SK-N-SH (cell line): ENCODE results near the gene PI4K2A. TPM values are rescaled to one million over a fixed set of nuclear protein-coding genes. Genes with fewer than 3 reads are reported as not detected.
A peak's percentile ranks its signal among the peaks of the same experiment; 100 is the strongest.

Experiments
- CTCF ChIA-PET: fragments of 300-600, 350-600 bp; formaldehyde crosslinking; extraction: SDS; loops from one replicate; lab custom pipeline; 2021; lab: Yijun Ruan, JAX
- POLR2A ChIA-PET: fragments of 350-600 bp; sonication (Branson Sonifier 250); formaldehyde crosslinking; extraction: SDS; loops from one replicate; lab custom pipeline; 2020; ENCODE audit warnings: antibody characterized with exemption, inconsistent platforms; lab: Yijun Ruan, JAX
- DNase-seq: peaks from one replicate; pipeline ENCODE4 v3.0.0; 2012
- H2AFZ ChIP-seq: fragments of 200-600 bp; sonication (generic); 2 replicates; pipeline ENCODE4 v1.8.1; 2016; ENCODE audit warnings: antibody characterized with exemption, mild to moderate bottlenecking, low read depth
- H3F3A ChIP-seq: fragments of 200-600 bp; sonication (generic); replicated peaks from 2 replicates; pipeline ENCODE3; 2016; ENCODE audit warnings: antibody characterized with exemption, mild to moderate bottlenecking; ENCODE audit not compliant: insufficient read depth
- H3K27ac ChIP-seq, 2 experiments: fragments of 200-500 bp in 1 of 2; fragments of 200-600 bp in 1 of 2; sonication (Bioruptor generic) in 1 of 2; sonication (generic), shearing (Covaris generic) in 1 of 2; 2 replicates each; pipeline versions ENCODE4 v1.5.1 to v1.6.1; 2014 to 2016; ENCODE audit warnings: low read depth in 2 of 2, inconsistent platforms in 1 of 2, low read length in 1 of 2, mild to moderate bottlenecking in 1 of 2, mixed read lengths in 1 of 2
- H3K27me3 ChIP-seq: fragments of 200-600 bp; sonication (generic), shearing (Covaris generic); 2 replicates; pipeline ENCODE4 v1.6.1; 2016; ENCODE audit warnings: mixed run types; ENCODE audit not compliant: insufficient read depth
- H3K36me3 ChIP-seq, 2 experiments: fragments of 200-500 bp in 1 of 2; fragments of 200-600 bp in 1 of 2; sonication (Bioruptor generic) in 1 of 2; sonication (generic) in 1 of 2; replicated peaks in 1 of 2; 2 replicates each; pipeline versions ENCODE3 to v1.5.1; 2014 to 2016; ENCODE audit warnings: low read length in 1 of 2, mild to moderate bottlenecking in 1 of 2; ENCODE audit not compliant: insufficient read depth in 2 of 2, control insufficient read depth in 1 of 2
- H3K4me1 ChIP-seq, 2 experiments: fragments of 200-500 bp in 1 of 2; fragments of 200-600 bp in 1 of 2; sonication (Bioruptor generic) in 1 of 2; sonication (generic), shearing (Covaris generic) in 1 of 2; 2 replicates each; pipeline versions ENCODE4 v1.5.1 to v1.6.1; 2014 to 2016; ENCODE audit warnings: low read depth in 1 of 2, low read length in 1 of 2, mixed run types in 1 of 2; ENCODE audit not compliant: insufficient read depth in 2 of 2, control insufficient read depth in 1 of 2
- H3K4me2 ChIP-seq: fragments of 200-600 bp; sonication (generic), shearing (Covaris generic); 2 replicates; pipeline ENCODE4 v1.6.1; 2017; ENCODE audit warnings: mixed run types
- H3K4me3 ChIP-seq, 2 experiments: fragments of 200-500 bp in 1 of 2; fragments of 200-600 bp in 1 of 2; sonication (Bioruptor generic) in 1 of 2; sonication (generic), shearing (Covaris generic) in 1 of 2; 2 replicates each; pipeline versions ENCODE4 v1.5.1 to v1.8.1; 2014 to 2016; ENCODE audit warnings: low read depth in 2 of 2, inconsistent platforms in 1 of 2, low read length in 1 of 2, mild to moderate bottlenecking in 1 of 2, mixed read lengths in 1 of 2, moderate library complexity in 1 of 2
- H3K79me2 ChIP-seq: fragments of 200-600 bp; sonication (generic); 2 replicates; pipeline ENCODE4 v1.8.1; 2017; ENCODE audit warnings: mild to moderate bottlenecking; ENCODE audit not compliant: insufficient read depth
- H3K9ac ChIP-seq: fragments of 200-600 bp; sonication (generic); 2 replicates; pipeline ENCODE4 v1.6.1; 2017; ENCODE audit warnings: mixed run types
- H3K9me2 ChIP-seq: fragments of 200-600 bp; sonication (generic); 2 replicates; pipeline ENCODE4 v1.6.1; 2017; ENCODE audit warnings: mixed run types
- H3K9me3 ChIP-seq: fragments of 200-600 bp; sonication (generic); 2 replicates; pipeline ENCODE4 v1.6.1; 2017; ENCODE audit warnings: mixed run types, mild to moderate bottlenecking, moderate library complexity
- H4K20me1 ChIP-seq: fragments of 200-600 bp; sonication (generic); 2 replicates; pipeline ENCODE4 v1.6.1; 2017; ENCODE audit warnings: mild to moderate bottlenecking, mixed run types; ENCODE audit not compliant: insufficient read depth
- FOSL2 ChIP-seq: IDR thresholded peaks from 2 replicates; pipeline ENCODE4 v1.4.0; 2012; ENCODE audit warnings: low read depth, mild to moderate bottlenecking, moderate library complexity, borderline replicate concordance
- GABPA ChIP-seq: IDR thresholded peaks from 2 replicates; pipeline ENCODE4 v1.4.0; 2012; ENCODE audit warnings: low read depth, mild to moderate bottlenecking
- GATA2 ChIP-seq: sonication (generic); formaldehyde crosslinking; IDR thresholded peaks from 2 replicates; pipeline ENCODE4 v1.5.0; 2020; ENCODE audit warnings: mild to moderate bottlenecking, missing genetic modification reagents
- NFIC ChIP-seq: IDR thresholded peaks from 2 replicates; pipeline ENCODE4 v1.4.0; 2012; ENCODE audit warnings: borderline replicate concordance
- RAD21 ChIP-seq: IDR thresholded peaks from 2 replicates; pipeline ENCODE4 v1.6.1; 2012; ENCODE audit warnings: mild to moderate bottlenecking, low read length
- SMC3 ChIP-seq: IDR thresholded peaks from 2 replicates; pipeline ENCODE4 v1.6.1; 2012; ENCODE audit warnings: low read depth, low read length, improper control_type of control experiment
- TAF1 ChIP-seq: IDR thresholded peaks from 2 replicates; pipeline ENCODE4 v1.6.1; 2012; ENCODE audit warnings: low read depth, mild to moderate bottlenecking, low read length, moderate library complexity, borderline replicate concordance
- TCF12 ChIP-seq: IDR thresholded peaks from 2 replicates; pipeline ENCODE4 v1.4.0; 2012
- TEAD4 ChIP-seq: IDR thresholded peaks from 2 replicates; pipeline ENCODE4 v1.4.0; 2012; ENCODE audit warnings: mild to moderate bottlenecking, borderline replicate concordance; ENCODE audit not compliant: insufficient read depth
- YY1 ChIP-seq: IDR thresholded peaks from 2 replicates; pipeline ENCODE4 v1.4.0; 2012; ENCODE audit warnings: low read depth, mild to moderate bottlenecking
- WGBS: methylation state at CpG from one replicate; pipeline ENCODE4 v1.1.6; 2017; ENCODE audit warnings: low lambda C conversion rate; 5-methylcytosine and 5-hydroxymethylcytosine counted together
- polyA plus RNA-seq, 3 experiments: library from polyadenylated mRNA; depleted of rRNA; stranded (reverse); fragments of >200 nt; gene quantifications; 2 replicates each; pipeline ENCODE4 v1.2.3, GENCODE V29; 2012
- TF ChIP-seq, protein P1 (sequence below): fragments of 200-600 bp; sonication (generic); IDR thresholded peaks from 2 replicates; pipeline ENCODE4 v1.6.1; 2017; ENCODE audit warnings: antibody characterized with exemption, mild to moderate bottlenecking, moderate library complexity
- TF ChIP-seq, protein P2 (sequence below): IDR thresholded peaks from 2 replicates; pipeline ENCODE4 v1.4.0; 2012; ENCODE audit warnings: low read depth
- TF ChIP-seq, protein P3 (sequence below): IDR thresholded peaks from 2 replicates; pipeline ENCODE4 v1.4.0; 2012; ENCODE audit warnings: low read depth, borderline replicate concordance

PI4K2A gene
- polyA plus RNA-seq, 1 of the 3 experiments (the other 2 are of a cell fraction) = 23.8 TPM

DNA sequence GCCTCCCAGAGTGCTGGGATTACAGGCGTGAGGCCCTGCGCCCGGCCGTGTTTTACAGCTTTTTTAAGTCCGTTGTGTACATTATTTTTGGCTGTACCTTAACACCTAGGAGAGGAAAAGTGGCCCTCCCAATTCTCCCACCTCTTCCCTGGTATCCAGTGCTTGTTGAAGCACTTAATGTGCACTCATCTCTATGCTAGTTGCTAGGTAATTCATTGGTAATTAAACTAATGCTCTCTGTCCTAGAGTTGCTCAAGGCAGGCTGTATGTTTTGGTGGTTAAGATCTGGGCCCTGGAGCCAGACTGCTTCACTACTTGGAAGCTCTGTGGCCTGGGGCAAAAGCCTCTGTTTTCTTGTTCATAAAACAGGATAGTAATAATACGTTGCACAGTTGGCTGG is 27.0 kb downstream of the PI4K2A start (continued):
- TF ChIP-seq GATA2 (CRISPR knock-in tag) = no peak
- no peak for TF ChIP-seq GABPA
- no peak for TF ChIP-seq SMC3
- TF ChIP-seq, protein P1, sequence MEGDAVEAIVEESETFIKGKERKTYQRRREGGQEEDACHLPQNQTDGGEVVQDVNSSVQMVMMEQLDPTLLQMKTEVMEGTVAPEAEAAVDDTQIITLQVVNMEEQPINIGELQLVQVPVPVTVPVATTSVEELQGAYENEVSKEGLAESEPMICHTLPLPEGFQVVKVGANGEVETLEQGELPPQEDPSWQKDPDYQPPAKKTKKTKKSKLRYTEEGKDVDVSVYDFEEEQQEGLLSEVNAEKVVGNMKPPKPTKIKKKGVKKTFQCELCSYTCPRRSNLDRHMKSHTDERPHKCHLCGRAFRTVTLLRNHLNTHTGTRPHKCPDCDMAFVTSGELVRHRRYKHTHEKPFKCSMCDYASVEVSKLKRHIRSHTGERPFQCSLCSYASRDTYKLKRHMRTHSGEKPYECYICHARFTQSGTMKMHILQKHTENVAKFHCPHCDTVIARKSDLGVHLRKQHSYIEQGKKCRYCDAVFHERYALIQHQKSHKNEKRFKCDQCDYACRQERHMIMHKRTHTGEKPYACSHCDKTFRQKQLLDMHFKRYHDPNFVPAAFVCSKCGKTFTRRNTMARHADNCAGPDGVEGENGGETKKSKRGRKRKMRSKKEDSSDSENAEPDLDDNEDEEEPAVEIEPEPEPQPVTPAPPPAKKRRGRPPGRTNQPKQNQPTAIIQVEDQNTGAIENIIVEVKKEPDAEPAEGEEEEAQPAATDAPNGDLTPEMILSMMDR = no peak
- TF ChIP-seq, protein P2, sequence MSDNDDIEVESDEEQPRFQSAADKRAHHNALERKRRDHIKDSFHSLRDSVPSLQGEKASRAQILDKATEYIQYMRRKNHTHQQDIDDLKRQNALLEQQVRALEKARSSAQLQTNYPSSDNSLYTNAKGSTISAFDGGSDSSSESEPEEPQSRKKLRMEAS = no peak
- TF ChIP-seq TCF12 = no peak
- no peak for TF ChIP-seq RAD21

DNA sequence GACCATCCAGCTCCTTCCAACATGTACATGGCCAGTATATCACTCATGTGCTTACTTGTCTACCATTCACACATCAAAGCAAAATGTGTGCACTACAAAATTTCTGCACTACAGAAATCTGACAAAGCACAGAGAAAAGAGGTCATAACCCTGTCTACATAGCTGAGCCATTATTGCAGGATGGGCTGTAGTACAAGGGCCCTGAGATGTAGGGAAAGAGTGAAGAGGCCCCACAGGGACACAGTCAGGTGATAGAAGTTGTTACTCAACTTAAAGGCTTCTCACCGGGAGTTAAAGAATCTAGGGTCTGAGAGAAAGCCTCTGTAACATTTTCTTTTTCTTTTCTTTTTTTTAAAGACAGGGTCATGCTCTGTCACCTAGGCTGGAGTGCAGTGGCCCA is 29.1 kb downstream of the PI4K2A start:
- H3K9me3 ChIP-seq = no peaks in the 10 kb centered on the region
- POLR2A ChIA-PET = interaction anchor here (1.0 to 1.9 kb wide), 2 partner anchors 14 to 17 kb away, joined by 4 to 5 read pairs; partner anchors contain the start of gene AVPI1
- no peak overlapping the region for H3K27ac ChIP-seq
- H3F3A ChIP-seq = peaks cover 11% of the 10 kb centered on the region
- H3K9ac ChIP-seq = no peak overlapping the region
- H3K36me3 ChIP-seq = peaks cover 39 to 42% of the 10 kb centered on the region in 2 experiments
- H3K79me2 ChIP-seq = 0 out of 2 replicates have a peak, but pooled peaks cover 3% of the 10 kb centered on the region
- no peaks in the 10 kb centered on the region for H3K27me3 ChIP-seq
- peaks cover 3 to 6% of the 10 kb centered on the region in 2 experiments; a peak in 1 of 4 replicates for H3K4me1 ChIP-seq
- WGBS = 69% methylated on average over 1 of the region's 1 CpG
- no peaks in the 10 kb centered on the region for H4K20me1 ChIP-seq
- H3K4me2 ChIP-seq = no peak overlapping the region
- H2AFZ ChIP-seq = no peak overlapping the region
- CTCF ChIA-PET = interaction anchor here (1.2 to 8.6 kb wide), 3 partner anchors 9 to 62 kb away, joined by 3 to 71 read pairs (median 4); no protein-coding TSS in a partner anchor
- no peaks in the 10 kb centered on the region for H3K9me2 ChIP-seq
- no peak for TF ChIP-seq YY1
- no peak for TF ChIP-seq TEAD4
- TF ChIP-seq, protein P3, sequence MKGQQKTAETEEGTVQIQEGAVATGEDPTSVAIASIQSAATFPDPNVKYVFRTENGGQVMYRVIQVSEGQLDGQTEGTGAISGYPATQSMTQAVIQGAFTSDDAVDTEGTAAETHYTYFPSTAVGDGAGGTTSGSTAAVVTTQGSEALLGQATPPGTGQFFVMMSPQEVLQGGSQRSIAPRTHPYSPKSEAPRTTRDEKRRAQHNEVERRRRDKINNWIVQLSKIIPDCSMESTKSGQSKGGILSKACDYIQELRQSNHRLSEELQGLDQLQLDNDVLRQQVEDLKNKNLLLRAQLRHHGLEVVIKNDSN = no peak
- TF ChIP-seq TAF1 = no peak
- H3K4me3 ChIP-seq = no peak overlapping the region
- no peak for DNase-seq

DNA sequence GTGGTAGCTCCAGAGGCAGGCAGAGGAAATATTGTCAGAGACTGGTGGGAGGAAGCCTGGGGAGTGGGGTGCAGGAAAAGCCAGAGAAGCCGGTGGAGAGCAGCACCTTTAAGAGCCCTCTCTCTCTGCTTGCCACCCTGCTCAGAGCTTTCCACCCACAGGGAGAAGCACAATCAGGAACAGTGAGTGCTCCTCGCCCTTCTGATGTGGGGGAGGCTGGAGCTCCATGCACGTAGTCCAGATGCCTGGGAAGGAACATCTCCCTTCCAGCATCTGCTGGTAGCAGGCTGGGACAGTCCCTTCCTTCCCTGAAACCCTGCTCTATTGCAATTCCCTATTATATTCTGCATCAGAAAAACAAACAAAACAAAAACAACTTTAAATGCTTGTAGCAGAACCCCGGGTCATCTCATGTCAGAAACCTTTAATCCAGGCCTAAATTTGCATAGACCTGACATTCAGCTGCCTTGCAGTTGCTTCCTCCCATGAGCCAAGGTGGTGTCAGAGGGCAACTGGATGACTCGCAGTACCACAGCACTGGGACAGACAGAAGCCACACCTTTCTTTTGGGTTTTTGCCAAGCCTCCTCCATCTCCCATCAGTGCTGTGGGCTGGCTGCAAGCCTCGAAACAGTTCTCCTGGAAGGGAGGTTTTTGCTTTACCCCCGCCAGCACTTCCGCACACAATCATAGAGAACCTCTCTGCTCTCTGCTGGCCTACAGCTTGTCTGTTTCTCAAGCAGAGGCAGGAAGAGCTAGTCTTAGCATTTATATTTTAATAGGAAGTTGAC is 33.5 kb downstream of the PI4K2A start:
- CTCF ChIA-PET = interaction anchor here (0.6 to 5.0 kb wide), 5 partner anchors 13 to 65 kb away, joined by 3 to 60 read pairs (median 4); partner anchors contain the start of genes AVPI1 and MORN4
- no peak for DNase-seq

More for the DNA sequence above, 33.5 kb downstream of the PI4K2A start:
- POLR2A ChIA-PET = no interaction called here
- Histone ChIP-seq H3K27ac (peak overlapping the region in 1 of 2 experiments; percentile 28; a peak in 1 of 4 replicates), H3K79me2 (0 out of 2 replicates have a peak, but pooled peaks cover 3% of the 10 kb centered on the region), H3K4me3 (no peak overlapping the region), H3K36me3 (peaks cover 36 to 46% of the 10 kb centered on the region in 2 experiments), H3K9ac (no peak overlapping the region), H3K4me2 (no peak overlapping the region), H3K4me1 (peaks cover 0 to 6% of the 10 kb centered on the region in 2 experiments; a peak in 1 of 4 replicates), H3K9me3 (no peaks in the 10 kb centered on the region), H3K9me2 (no peaks in the 10 kb centered on the region), H3F3A (peaks cover 11% of the 10 kb centered on the region), H3K27me3 (no peaks in the 10 kb centered on the region), H4K20me1 (no peaks in the 10 kb centered on the region), H2AFZ (no peak overlapping the region)
- TF ChIP-seq NFIC (peak; percentile 31; the same call in 1 of the 2 replicates), FOSL2 (peak; percentile 17; the same call in 1 of the 2 replicates)
- TF ChIP-seq, protein P1 = no peak
- 68% methylated on average over 7 of the region's 8 CpGs for WGBS
